PC-3 (cell line): ENCODE data around the gene PHF21B.

Experiments used
- EZH2 ChIP-seq: fragments of 300-600 bp; sonication (generic); IDR thresholded peaks from one replicate; pipeline ENCODE4 v1.6.1; 2017; ENCODE audit warnings: antibody characterized with exemption, mild to moderate bottlenecking, low read length; ENCODE audit not compliant: unreplicated experiment
- EZH2phosphoT487 ChIP-seq: fragments of 300-600 bp; sonication (generic); IDR thresholded peaks from 2 replicates; pipeline ENCODE4 v1.6.1; 2018; ENCODE audit warnings: mild to moderate bottlenecking, antibody characterized with exemption, low read length, borderline replicate concordance
- TF ChIP-seq, protein P1 (sequence below): fragments of 300-600 bp; sonication (generic); conservative IDR thresholded peaks from 2 replicates; pipeline ENCODE4 v1.5.1; 2017; ENCODE audit warnings: antibody characterized with exemption, low read depth, mild to moderate bottlenecking, low read length

DNA sequence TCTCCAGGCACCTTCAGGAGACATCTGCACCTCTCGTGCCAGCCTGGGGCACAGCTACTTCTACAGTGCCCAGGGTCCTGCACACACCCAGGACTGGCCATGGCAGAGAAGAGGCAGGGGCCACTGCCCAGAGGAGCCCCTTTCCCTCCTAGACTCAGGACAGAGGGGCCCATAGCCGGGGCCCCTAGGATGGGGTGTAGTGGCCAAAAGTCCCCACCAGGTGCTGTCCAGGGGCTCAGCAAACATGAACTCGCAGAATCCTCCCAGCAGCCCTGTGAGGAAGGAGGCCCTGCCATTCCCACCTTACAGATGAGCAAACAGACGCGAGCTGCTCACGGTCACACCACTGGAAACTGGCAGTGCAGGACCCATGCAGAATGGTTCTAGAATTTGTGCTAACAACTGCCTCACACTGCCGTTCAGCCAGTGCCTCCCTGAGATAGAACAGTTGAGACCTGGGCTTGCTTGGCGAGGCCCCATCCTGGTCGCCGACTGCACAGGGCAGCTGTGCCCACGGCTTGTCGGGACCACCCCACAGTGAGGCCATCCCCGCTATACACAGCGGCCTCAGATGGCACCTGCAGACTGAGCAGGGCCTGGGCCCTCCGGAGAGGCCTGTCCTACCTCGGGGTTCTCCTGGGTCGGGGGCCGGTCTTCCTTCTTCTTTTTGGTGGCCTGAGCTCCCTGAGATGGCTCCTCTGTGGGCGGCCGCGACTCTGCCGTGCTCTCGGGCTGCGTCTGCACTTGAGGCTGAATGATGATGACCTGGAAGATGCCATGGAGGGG is 96.4 kb downstream of the PHF21B start:
- TF ChIP-seq EZH2 (no peak), EZH2phosphoT487 (no peak)
- TF ChIP-seq, protein P1, sequence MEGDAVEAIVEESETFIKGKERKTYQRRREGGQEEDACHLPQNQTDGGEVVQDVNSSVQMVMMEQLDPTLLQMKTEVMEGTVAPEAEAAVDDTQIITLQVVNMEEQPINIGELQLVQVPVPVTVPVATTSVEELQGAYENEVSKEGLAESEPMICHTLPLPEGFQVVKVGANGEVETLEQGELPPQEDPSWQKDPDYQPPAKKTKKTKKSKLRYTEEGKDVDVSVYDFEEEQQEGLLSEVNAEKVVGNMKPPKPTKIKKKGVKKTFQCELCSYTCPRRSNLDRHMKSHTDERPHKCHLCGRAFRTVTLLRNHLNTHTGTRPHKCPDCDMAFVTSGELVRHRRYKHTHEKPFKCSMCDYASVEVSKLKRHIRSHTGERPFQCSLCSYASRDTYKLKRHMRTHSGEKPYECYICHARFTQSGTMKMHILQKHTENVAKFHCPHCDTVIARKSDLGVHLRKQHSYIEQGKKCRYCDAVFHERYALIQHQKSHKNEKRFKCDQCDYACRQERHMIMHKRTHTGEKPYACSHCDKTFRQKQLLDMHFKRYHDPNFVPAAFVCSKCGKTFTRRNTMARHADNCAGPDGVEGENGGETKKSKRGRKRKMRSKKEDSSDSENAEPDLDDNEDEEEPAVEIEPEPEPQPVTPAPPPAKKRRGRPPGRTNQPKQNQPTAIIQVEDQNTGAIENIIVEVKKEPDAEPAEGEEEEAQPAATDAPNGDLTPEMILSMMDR: no peak
